Measurements from ENCODE around the gene PNLDC1.
"Not testable (repeated sequence)": the region's sequence is repeated elsewhere in the genome, so short reads cannot be mapped to it uniquely, and the experiment has no call there.

Gene PNLDC1

GRCh38 chr6:159844737-159845645, 44.9 kb downstream of the PNLDC1 start:
- no peaks in the 10 kb centered on the region for H3K9me3 ChIP-seq (ENCODE audit: control insufficient read depth in 1 of 2, low read length in 2 of 2)
- no peak overlapping the region for H3K9ac ChIP-seq (ENCODE audit: low read depth in 1 of 2, low read length in 2 of 2)
- H3K27me3 ChIP-seq (ENCODE audit: control insufficient read depth in 1 of 2, insufficient read depth in 2 of 2, low read length in 2 of 2): no peaks in the 10 kb centered on the region
- H3K27ac ChIP-seq (ENCODE audit: low read depth, low read length): no peak overlapping the region
- no peaks in the 10 kb centered on the region for H3K4me1 ChIP-seq (ENCODE audit: control insufficient read depth in 1 of 2, insufficient read depth in 2 of 2, low read length in 2 of 2)
- H3K36me3 ChIP-seq (ENCODE audit: control insufficient read depth in 1 of 2, insufficient read depth in 2 of 2, low read length in 2 of 2): no peaks in the 10 kb centered on the region
- H3K4me3 ChIP-seq (ENCODE audit: low read depth in 1 of 2, low read length in 2 of 2): no peak overlapping the region

DNA sequence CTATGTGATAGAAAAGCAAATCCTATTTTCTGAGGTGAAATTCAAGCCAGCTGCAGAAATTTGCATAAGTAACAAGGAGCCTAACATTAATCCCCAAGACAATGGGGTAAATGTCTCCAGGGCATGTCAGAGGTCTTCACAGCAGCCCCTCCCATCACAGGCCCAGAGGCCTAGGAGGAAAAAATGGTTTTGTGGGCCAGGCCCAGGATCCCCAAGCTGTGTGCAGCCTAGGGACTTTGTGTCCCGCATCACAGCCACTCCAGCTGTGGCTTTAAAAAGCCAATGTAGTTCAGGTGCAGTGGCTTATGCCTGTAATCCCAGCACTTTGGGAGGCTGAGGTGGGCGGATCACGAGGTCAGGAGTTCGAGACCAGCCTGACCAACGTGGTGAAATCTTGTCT, 48.5 kb downstream of the PNLDC1 start:
- H3K4me1 ChIP-seq (ENCODE audit: control insufficient read depth in 1 of 2, insufficient read depth in 2 of 2, low read length in 2 of 2); H3K9me3 ChIP-seq (ENCODE audit: control insufficient read depth in 1 of 2, low read length in 2 of 2); H3K4me3 ChIP-seq (ENCODE audit: low read depth in 1 of 2, low read length in 2 of 2); H3K9ac ChIP-seq (ENCODE audit: low read depth in 1 of 2, low read length in 2 of 2); H3K27ac ChIP-seq (ENCODE audit: low read depth, low read length); H3K36me3 ChIP-seq (ENCODE audit: control insufficient read depth in 1 of 2, insufficient read depth in 2 of 2, low read length in 2 of 2); H3K27me3 ChIP-seq (ENCODE audit: control insufficient read depth in 1 of 2, insufficient read depth in 2 of 2, low read length in 2 of 2): not testable (repeated sequence)

DNA sequence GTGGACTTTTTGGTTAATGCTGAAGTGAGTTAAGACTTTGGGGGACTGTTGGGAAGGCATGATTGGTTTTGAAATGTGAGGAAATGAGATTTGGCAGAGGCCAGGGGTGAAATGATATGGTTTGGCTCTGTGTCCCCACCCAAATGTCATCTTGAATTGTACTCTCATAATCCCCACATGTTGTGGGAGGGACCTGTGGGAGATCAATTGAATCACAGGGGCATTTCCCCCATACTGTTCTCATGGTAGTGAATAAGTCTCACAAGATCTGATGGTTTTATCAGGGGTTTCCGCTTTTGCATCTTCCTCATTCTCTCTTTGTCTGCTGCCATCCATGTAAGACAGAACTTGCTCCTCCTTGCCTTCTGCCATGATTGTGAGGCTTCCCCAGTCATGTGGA, 49.8 kb downstream of the PNLDC1 start:
- H3K36me3 ChIP-seq (ENCODE audit: control insufficient read depth in 1 of 2, insufficient read depth in 2 of 2, low read length in 2 of 2); H3K9ac ChIP-seq (ENCODE audit: low read depth in 1 of 2, low read length in 2 of 2); H3K9me3 ChIP-seq (ENCODE audit: control insufficient read depth in 1 of 2, low read length in 2 of 2); H3K27ac ChIP-seq (ENCODE audit: low read depth, low read length); H3K4me3 ChIP-seq (ENCODE audit: low read depth in 1 of 2, low read length in 2 of 2); H3K4me1 ChIP-seq (ENCODE audit: control insufficient read depth in 1 of 2, insufficient read depth in 2 of 2, low read length in 2 of 2); H3K27me3 ChIP-seq (ENCODE audit: control insufficient read depth in 1 of 2, insufficient read depth in 2 of 2, low read length in 2 of 2): not testable (repeated sequence)

GRCh38 chr6:159852877-159853276, 52.8 kb downstream of the PNLDC1 start:
- H3K9ac ChIP-seq (ENCODE audit: low read depth in 1 of 2, low read length in 2 of 2): no peak overlapping the region
- H3K27ac ChIP-seq (ENCODE audit: low read depth, low read length): no peak overlapping the region
- no peak overlapping the region for H3K4me3 ChIP-seq (ENCODE audit: low read depth in 1 of 2, low read length in 2 of 2)
- no peaks in the 10 kb centered on the region for H3K4me1 ChIP-seq (ENCODE audit: control insufficient read depth in 1 of 2, insufficient read depth in 2 of 2, low read length in 2 of 2)
- H3K9me3 ChIP-seq (ENCODE audit: control insufficient read depth in 1 of 2, low read length in 2 of 2): no peaks in the 10 kb centered on the region
- H3K27me3 ChIP-seq (ENCODE audit: control insufficient read depth in 1 of 2, insufficient read depth in 2 of 2, low read length in 2 of 2): peaks cover 0 to 4% of the 10 kb centered on the region in 2 donors
- no peaks in the 10 kb centered on the region for H3K36me3 ChIP-seq (ENCODE audit: control insufficient read depth in 1 of 2, insufficient read depth in 2 of 2, low read length in 2 of 2)

GRCh38 chr6:159853754-159854153, 53.7 kb downstream of the PNLDC1 start:
- Histone ChIP-seq H3K27ac (ENCODE audit: low read depth, low read length) (no peak overlapping the region), H3K9me3 (ENCODE audit: control insufficient read depth in 1 of 2, low read length in 2 of 2) (no peaks in the 10 kb centered on the region), H3K4me1 (ENCODE audit: control insufficient read depth in 1 of 2, insufficient read depth in 2 of 2, low read length in 2 of 2) (no peaks in the 10 kb centered on the region), H3K36me3 (ENCODE audit: control insufficient read depth in 1 of 2, insufficient read depth in 2 of 2, low read length in 2 of 2) (no peaks in the 10 kb centered on the region), H3K27me3 (ENCODE audit: control insufficient read depth in 1 of 2, insufficient read depth in 2 of 2, low read length in 2 of 2) (peaks cover 0 to 4% of the 10 kb centered on the region in 2 donors), H3K4me3 (ENCODE audit: low read depth in 1 of 2, low read length in 2 of 2) (no peak overlapping the region), H3K9ac (ENCODE audit: low read depth in 1 of 2, low read length in 2 of 2) (no peak overlapping the region)

DNA sequence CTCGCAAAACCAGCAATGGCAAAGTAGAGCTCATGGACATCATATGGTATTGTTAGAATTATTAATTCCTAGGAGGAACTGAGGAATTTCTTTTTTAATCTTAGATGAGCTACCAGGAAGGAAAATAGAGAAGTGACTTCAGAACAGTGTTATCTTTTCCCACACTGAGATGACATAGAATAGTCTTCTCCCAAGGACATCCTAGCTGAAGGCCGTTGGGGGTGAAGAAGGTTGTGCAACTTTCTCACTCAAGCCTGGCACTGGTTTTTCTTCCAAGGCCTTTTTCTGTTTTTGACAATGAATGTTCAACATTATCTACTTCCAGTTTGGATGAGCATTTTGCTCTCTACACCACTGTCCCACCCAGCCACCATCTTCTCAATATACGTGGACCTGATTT, 54.9 kb downstream of the PNLDC1 start:
- no peak overlapping the region for H3K9ac ChIP-seq (ENCODE audit: low read depth in 1 of 2, low read length in 2 of 2)
- H3K27me3 ChIP-seq (ENCODE audit: control insufficient read depth in 1 of 2, insufficient read depth in 2 of 2, low read length in 2 of 2): peaks cover 0 to 4% of the 10 kb centered on the region in 2 donors
- no peaks in the 10 kb centered on the region for H3K36me3 ChIP-seq (ENCODE audit: control insufficient read depth in 1 of 2, insufficient read depth in 2 of 2, low read length in 2 of 2)
- no peaks in the 10 kb centered on the region for H3K9me3 ChIP-seq (ENCODE audit: control insufficient read depth in 1 of 2, low read length in 2 of 2)
- no peak overlapping the region for H3K27ac ChIP-seq (ENCODE audit: low read depth, low read length)
- no peaks in the 10 kb centered on the region for H3K4me1 ChIP-seq (ENCODE audit: control insufficient read depth in 1 of 2, insufficient read depth in 2 of 2, low read length in 2 of 2)
- H3K4me3 ChIP-seq (ENCODE audit: low read depth in 1 of 2, low read length in 2 of 2): no peak overlapping the region

GRCh38 chr6:159858259-159858658, 58.2 kb downstream of the PNLDC1 start:
- no peaks in the 10 kb centered on the region for H3K4me1 ChIP-seq (ENCODE audit: control insufficient read depth in 1 of 2, insufficient read depth in 2 of 2, low read length in 2 of 2)
- H3K9me3 ChIP-seq (ENCODE audit: control insufficient read depth in 1 of 2, low read length in 2 of 2): no peaks in the 10 kb centered on the region
- no peaks in the 10 kb centered on the region for H3K36me3 ChIP-seq (ENCODE audit: control insufficient read depth in 1 of 2, insufficient read depth in 2 of 2, low read length in 2 of 2)
- H3K27ac ChIP-seq (ENCODE audit: low read depth, low read length): no peak overlapping the region
- H3K9ac ChIP-seq (ENCODE audit: low read depth in 1 of 2, low read length in 2 of 2): no peak overlapping the region
- H3K27me3 ChIP-seq (ENCODE audit: control insufficient read depth in 1 of 2, insufficient read depth in 2 of 2, low read length in 2 of 2): peaks cover 0 to 4% of the 10 kb centered on the region in 2 donors
- no peak overlapping the region for H3K4me3 ChIP-seq (ENCODE audit: low read depth in 1 of 2, low read length in 2 of 2)

GRCh38 chr6:159860482-159860881, 60.4 kb downstream of the PNLDC1 start:
- Histone ChIP-seq H3K27ac (ENCODE audit: low read depth, low read length) (no peak overlapping the region), H3K27me3 (ENCODE audit: control insufficient read depth in 1 of 2, insufficient read depth in 2 of 2, low read length in 2 of 2) (no peaks in the 10 kb centered on the region), H3K9me3 (ENCODE audit: control insufficient read depth in 1 of 2, low read length in 2 of 2) (no peaks in the 10 kb centered on the region), H3K36me3 (ENCODE audit: control insufficient read depth in 1 of 2, insufficient read depth in 2 of 2, low read length in 2 of 2) (no peaks in the 10 kb centered on the region), H3K9ac (ENCODE audit: low read depth in 1 of 2, low read length in 2 of 2) (no peak overlapping the region), H3K4me1 (ENCODE audit: control insufficient read depth in 1 of 2, insufficient read depth in 2 of 2, low read length in 2 of 2) (no peaks in the 10 kb centered on the region), H3K4me3 (ENCODE audit: low read depth in 1 of 2, low read length in 2 of 2) (no peak overlapping the region)

- no peaks in the 10 kb centered on the region for H3K36me3 ChIP-seq (ENCODE audit: control insufficient read depth in 1 of 2, insufficient read depth in 2 of 2, low read length in 2 of 2)
- H3K27me3 ChIP-seq (ENCODE audit: control insufficient read depth in 1 of 2, insufficient read depth in 2 of 2, low read length in 2 of 2): no peaks in the 10 kb centered on the region
- H3K4me3 ChIP-seq (ENCODE audit: low read depth in 1 of 2, low read length in 2 of 2): no peak overlapping the region
- no peak overlapping the region for H3K27ac ChIP-seq (ENCODE audit: low read depth, low read length)
- no peaks in the 10 kb centered on the region for H3K4me1 ChIP-seq (ENCODE audit: control insufficient read depth in 1 of 2, insufficient read depth in 2 of 2, low read length in 2 of 2)
- H3K9me3 ChIP-seq (ENCODE audit: control insufficient read depth in 1 of 2, low read length in 2 of 2): no peaks in the 10 kb centered on the region
- no peak overlapping the region for H3K9ac ChIP-seq (ENCODE audit: low read depth in 1 of 2, low read length in 2 of 2)
Observed at GRCh38 chr6:159862103-159862502, 62.0 kb downstream of the PNLDC1 start.

GRCh38 chr6:159863341-159863740, 63.3 kb downstream of the PNLDC1 start:
- not testable (repeated sequence) for H3K4me1 ChIP-seq (ENCODE audit: control insufficient read depth in 1 of 2, insufficient read depth in 2 of 2, low read length in 2 of 2); H3K27ac ChIP-seq (ENCODE audit: low read depth, low read length); H3K9me3 ChIP-seq (ENCODE audit: control insufficient read depth in 1 of 2, low read length in 2 of 2); H3K9ac ChIP-seq (ENCODE audit: low read depth in 1 of 2, low read length in 2 of 2); H3K4me3 ChIP-seq (ENCODE audit: low read depth in 1 of 2, low read length in 2 of 2); H3K27me3 ChIP-seq (ENCODE audit: control insufficient read depth in 1 of 2, insufficient read depth in 2 of 2, low read length in 2 of 2); H3K36me3 ChIP-seq (ENCODE audit: control insufficient read depth in 1 of 2, insufficient read depth in 2 of 2, low read length in 2 of 2)
